Measurements from ENCODE around the gene EPHA6.

The EPHA6 gene

DNA sequence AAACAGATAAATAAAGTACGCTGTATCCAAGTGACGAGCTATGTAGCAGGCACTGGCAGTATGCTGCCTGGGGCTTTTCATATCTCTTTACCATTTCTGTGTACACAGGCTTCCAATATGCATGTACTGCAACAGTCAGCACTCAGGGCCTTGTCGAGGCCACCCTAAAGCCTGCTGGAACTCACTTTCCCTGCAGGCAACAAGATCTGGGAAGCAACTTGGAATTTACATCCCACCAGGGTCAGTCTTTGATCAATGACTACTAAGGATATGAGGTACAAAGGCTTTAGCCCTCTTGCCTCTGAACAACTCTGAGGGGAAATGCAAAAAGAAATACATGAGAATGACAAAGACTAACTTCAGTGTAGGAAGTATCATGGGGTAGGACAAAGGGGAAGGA, 848.4 kb downstream of the EPHA6 start:
- no peak for DNase-seq

DNA sequence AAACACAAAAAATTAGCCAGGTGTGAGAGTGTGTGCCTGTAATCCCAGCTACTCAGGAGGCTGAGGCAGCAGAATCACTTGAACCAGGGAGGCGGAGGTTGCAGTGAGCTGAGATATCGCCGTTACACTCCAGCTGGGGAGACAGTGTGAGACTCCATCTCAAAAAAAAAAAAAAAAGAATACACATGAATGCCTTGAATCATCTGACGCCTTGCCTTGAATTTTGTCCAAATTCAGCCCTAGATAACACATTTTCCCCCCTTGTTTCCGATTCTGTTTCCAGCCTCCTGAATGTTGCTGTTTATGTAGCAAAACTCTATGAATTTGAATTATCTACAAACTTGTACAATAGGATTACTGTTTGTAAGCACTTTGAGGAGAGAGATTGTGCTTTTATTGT, 851.5 kb downstream of the EPHA6 start:
- no peak for DNase-seq

DNA sequence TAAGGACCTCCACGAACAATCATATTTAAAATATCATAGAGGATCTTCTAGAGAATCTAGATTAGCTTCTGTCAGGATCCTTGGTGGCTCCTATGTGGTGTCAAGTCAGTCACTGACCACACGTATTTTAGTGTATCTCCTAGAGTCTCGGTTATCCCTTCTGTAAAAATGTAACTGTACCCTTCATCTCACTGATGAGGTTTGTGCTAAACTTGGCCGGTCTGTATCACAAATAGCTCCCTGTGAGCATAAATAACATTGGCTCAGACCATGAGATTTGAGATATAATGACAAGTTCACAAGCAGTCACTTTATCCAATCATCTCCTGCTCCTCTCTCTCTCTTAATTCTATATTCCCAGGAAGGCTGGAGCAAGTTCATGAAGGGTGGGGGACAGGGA, 856.6 kb downstream of the EPHA6 start:
- DNase-seq, result no peak

DNA sequence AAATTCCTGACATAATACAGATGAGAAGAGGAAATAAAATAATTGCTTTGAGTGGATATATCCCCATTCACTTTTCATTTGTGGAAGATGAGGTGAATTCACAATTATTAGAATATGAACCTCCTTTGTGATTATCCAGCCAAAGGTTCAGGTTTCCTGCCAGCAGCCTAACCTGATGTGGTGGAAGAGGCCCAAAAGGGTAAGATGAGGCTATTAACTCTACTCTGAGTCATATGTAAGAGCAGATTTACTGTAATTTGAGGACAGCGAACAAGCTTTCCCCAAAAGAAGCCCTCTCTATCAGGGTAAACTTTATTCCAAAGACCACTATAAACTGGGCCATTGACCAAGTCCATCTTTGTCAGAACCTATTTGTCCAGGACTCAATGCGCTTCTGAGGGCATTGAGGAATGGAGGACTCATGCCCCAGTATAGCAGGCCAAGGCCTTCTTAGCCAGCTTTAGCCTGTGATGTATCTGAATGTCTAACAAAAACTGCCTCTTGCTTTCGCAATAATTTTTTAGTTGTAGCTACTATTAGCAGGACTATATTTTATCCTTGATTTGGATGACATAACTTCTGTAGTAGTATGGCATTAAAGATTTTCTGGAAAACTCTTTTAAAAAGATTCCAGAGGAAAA, 859.1 kb downstream of the EPHA6 start:
- DNase-seq, result no peak

DNA sequence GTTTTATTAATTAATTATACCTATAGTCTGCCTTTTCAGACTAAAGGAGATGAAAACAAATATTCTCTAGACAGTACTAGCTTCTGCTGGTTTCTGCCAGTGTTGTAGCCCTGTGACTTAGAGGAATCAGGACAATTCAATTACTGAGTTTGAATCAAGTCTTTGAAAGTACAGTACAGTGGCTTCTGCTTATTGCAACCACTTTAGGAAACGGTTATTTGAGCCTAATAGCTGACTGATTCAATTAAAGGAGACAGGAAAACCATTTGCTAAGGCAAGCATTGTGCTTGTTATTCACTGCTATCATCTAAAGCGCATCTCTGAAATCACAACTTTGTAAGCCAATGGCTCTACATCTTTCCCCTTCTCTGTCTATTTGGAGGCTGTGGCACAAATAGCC, 860.1 kb downstream of the EPHA6 start:
- DNase-seq, result no peak

DNA sequence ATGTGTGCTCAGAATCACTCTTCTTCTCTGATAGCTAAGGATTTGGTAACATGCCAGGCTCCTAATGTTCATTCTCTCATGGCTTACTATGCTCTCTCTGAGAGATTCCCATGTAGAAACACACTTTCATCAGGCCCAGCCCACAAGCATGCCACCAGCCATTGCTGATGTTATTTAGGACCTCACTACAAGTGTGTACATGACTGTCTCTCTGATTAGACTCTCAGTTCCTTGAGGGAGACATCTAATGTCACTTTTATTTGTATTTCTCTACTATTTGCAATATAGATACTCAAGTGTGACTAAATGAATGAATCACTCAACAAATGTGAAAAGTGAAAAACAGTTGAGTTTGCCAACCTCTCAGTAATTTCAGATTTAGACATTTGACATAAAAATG, 865.8 kb downstream of the EPHA6 start:
- DNase-seq, result no peak

DNA sequence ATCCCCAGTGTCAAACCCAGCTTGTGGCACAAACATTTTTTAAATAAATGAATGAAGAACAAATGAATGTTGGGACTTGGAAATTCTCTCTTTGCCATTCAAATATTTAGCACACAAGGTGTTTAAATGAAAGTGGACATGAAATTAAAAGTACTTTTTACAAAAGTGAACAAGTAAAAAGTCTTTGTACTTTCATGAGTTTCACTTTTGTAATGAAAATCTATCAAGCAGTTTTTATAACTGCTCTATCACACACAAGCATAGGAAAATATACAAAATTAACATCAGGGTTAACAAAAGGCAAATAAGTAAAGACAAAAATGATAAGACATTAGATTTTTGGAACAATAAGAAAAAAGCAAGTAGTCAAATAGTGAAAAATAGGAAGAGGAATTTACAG, 866.3 kb downstream of the EPHA6 start:
- DNase-seq, result no peak

DNA sequence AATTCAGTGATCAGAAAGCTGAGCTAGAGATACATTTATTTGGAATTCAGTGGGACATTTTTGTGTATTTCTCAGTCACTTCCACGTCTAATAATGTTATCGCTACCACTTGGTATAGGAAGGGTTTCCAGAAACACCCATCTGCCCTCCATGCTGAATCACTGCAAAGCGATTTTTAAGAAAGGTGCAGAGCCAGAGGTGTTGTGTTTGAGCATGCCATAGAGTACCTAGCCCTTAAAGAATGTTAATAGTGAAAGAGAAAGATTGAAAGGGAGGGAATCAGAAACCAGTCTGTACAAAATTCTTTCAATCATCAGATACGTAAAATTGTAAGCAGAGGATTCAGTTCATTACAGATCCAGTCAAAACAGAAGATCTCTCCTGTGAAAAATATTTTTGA, 870.1 kb downstream of the EPHA6 start:
- no peak for DNase-seq

DNA sequence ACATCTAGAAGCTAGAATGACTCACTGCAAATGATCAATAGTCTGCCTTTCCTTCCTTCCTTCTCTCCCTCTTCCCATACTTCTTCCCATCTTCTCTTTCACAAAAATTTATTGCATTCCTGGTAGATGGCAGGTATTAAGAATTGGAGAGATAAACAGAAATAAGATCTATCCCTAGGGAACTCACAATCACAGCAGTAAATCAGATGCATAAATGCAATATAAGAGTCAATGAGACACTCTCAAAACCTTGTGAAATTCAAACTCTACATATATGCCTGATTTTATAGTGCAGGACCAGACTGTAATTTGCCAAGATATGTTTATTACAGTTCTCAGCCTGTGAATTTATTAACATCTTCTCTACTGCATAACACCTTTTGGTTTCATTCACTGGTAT, 871.9 kb downstream of the EPHA6 start:
- DNase-seq, result no peak

DNA sequence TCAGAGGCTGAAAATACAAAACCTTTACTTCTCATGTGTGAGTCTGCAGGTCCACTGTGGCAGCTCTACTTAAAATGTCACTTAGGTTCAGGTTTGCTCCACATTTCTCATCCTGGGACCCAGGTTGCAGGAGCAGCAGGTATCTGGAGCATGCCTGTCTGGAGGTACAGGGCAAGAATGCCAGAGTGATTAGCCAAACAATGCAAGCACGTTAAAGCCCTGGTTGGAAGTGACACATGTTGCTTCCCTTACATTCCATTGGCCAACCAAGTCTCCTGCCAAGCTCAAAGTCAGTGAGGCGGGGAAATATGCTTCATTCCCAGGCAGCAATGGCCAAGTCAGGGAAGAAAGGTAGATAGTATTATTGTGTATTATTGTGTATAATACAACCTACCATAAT, 873.3 kb downstream of the EPHA6 start:
- no peak for DNase-seq

DNA sequence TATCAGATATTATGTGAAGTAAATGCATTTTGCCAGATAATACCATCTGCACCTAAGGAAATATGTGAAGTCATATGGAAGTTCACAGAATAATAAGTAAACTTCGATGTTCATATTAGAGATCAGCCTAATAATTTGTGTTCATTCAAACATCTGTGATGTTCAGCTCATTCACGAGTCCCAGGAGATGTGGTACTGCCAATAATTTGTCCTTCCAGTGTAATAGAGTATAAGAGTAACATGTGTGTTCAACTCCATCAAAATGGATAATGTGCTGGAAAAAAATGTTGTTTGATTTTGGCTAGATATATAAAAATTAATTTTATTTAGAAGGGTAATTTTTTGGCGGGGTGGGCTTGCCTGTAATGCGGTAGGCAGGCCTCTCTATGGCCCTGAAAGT, 874.7 kb downstream of the EPHA6 start:
- no peak for DNase-seq

DNA sequence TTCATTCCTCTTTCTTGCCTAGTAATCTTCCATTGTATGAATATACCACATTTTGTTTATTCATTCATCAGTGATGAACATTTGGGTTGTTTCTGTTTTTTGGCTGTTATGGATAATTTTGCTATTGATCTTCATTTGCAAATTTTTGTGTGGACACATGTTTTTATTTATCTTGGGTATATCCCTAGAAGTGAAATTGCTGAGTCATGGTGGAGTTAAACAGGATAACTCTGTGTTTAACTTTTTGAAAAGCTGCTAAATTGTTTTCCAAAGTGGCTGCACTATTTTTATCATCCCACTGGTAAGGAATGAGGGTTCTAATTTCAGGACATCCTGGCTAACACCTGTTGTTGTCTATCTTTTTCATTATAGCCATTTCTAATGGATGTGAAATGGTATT, 875.6 kb downstream of the EPHA6 start:
- no peak for DNase-seq

DNA sequence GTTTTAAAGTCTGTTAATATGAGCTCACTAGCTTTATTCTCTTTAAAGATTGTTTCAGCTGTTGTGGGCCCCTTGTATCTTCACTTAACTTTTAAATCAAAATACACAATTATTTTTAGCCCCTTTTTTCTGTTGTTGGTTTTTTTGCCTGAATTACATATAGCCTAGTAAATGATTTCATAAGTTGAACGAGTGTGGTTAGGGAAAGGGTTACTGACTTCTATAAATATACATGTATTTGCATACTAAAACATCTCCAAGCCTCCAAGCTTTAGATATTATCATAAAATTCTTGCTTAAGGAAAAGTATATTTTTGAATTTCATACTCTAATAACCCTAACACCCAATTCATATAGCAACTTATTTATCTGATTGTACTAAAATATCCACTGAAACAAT, 877.0 kb downstream of the EPHA6 start:
- no peak for DNase-seq

DNA sequence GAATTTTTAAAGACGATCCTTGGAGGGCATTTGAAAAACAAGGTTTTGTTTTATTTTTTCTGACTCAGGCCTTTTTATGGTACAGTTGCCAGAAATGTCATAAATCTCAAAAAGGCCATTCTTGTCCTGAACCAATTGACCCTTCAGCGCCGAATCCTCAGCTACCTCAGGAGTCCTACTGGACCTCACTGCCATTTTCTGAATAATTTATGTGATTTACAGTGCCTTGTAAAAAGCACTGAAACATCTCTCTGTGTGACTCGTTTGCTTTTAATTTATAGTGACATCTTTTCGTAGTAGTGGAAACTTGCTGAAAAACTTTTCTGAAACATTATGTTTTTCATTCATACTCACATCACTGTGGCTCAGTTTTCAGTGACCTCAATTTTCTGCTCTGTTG, 878.0 kb downstream of the EPHA6 start:
- DNase-seq, result no peak

DNA sequence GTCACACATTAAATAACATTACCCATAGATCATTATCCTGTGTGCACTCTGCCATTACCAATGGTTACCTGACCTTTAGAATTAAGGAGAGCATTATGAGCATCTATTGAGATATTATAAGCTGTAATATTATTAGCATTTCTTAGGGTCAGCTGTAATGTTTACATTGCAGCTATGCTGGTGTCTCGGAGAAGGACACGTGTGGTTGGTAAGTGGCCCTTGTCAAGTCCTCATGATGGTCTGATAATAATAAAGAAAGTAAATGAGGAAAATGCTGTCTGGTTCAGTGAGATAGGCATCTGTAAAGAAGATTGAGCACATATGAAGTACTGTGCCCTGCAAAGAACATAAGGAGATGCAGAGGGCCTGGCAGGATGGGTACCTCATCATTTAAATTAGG, 878.4 kb downstream of the EPHA6 start:
- DNase-seq, result no peak

DNA sequence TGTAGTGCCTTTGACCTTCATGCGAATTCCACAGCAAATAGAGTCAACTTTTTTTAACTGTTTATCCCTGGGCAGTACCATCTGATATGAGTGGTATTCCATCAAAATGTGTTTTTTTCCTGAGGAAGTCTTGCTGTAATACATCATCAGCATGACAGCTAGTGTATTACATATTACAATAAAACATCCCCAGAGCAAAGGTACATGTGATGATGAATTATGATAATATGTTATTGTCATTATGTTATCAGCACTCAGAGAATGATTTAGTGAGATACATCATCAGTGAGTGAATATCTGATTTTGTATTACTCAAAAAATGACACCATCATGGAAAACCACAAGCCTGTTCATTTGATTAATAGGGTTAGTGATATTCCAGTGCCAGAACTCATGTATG, 880.5 kb downstream of the EPHA6 start:
- DNase-seq, result no peak

DNA sequence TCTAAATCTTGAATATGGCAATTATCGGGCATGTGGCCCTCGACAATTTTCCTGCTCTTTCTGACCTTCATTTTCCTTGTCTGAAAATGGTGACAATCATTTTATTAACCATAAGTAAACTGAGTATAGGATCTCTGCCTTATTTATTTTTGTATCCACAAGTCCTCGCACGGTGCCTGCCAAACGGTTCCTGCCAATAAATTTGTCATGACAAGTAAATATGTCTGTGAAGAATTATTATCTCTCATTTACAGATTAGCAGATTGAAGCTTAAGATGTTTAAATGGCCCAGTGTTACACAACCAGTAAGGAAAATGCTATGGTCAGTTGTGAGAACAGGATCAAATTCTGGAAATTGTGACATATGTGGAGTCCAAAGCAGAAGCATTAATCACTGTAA, 884.3 kb downstream of the EPHA6 start:
- no peak for DNase-seq

DNA sequence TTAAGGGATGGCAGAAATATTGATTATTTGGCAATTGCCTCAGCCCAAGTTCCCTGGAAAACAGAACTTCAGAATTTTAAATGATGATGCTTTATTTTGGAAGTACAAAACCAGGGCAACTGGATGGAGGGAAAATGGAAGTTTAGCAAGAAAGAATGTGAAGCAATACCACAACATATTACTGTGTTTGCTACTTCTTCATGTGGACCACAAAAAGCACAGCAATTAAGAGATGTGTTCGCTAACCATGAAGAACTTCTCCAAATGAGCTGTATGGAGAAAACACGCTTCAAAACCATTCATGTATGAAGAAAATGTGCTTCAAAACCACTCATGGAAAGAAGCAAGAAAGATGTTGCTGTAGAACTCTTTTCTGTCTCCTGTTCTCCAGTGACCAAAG, 885.5 kb downstream of the EPHA6 start:
- no peak for DNase-seq

DNA sequence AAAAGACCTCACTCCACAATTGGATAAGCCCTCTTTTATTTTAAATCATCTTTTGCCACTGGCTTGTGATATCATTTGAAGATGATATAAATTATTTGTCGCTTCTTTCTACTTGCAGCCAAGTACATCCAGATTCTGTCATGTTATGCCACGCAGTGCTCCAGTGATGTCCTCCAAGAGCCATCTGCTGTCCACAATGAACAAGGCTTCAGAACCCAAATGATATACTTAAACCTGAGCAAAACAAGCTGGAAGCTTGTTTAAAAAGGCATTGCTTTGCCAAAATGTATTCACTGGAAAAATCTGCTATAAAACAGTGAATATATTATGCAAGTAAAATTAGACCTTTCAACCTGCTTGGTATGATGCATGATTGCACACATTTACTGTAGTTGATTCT, 891.4 kb downstream of the EPHA6 start:
- DNase-seq, result no peak

DNA sequence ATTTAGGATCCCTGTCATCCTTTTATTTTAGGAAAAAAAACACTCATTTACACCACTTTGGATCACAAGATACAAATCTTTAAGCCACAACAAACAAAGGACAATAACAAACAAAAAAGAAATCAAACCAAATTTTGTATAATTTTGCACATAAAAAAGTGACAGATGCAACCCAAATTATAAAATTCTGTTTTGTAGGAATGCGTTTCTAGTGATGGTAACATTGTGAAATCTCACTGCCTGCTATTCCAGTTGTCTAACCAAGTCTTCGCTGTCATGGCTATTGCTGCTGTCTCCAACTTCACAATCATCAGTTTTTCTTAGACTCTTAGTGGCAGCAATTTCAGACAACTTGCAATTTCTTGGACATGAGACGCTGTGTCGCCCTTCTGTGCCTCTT, 891.8 kb downstream of the EPHA6 start:
- DNase-seq, result no peak

DNA sequence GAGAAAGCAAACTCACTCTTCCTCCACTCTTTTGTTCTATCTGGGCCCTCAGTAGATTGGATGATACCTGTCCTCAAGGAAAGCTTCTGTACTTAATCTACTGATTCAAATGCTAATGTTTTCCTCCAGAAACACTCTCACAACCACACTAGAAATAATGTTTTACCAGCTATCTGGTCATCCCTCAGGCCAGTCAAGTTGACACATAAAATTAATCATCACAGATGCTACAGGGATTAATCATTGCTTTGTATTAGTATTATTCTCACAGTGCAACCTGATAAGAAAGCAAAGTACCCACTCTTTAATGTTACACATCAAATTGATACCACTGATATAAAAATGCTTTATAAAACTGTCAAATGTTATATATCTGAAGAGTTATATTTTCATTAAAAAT, 897.3 kb downstream of the EPHA6 start:
- DNase-seq, result no peak

DNA sequence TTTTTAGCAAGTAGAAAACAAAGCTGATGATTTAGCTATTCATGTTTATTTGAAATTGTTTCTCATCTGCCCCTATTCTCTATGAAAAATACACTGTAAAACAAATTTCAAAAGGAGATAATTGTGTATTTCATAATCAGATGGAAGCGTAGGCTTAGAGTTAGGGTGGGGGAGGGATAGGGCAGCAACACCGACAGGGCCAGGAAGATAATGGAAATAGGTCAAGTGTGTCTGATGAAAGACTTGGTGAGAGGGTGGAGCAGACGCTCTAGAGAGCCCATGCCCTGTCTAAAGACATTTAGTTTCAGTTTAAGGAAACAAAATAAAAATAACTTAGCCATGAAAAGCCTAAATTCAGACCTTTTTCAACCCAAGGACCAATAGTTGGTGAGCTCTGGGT, 898.5 kb downstream of the EPHA6 start:
- DNase-seq, result no peak

DNA sequence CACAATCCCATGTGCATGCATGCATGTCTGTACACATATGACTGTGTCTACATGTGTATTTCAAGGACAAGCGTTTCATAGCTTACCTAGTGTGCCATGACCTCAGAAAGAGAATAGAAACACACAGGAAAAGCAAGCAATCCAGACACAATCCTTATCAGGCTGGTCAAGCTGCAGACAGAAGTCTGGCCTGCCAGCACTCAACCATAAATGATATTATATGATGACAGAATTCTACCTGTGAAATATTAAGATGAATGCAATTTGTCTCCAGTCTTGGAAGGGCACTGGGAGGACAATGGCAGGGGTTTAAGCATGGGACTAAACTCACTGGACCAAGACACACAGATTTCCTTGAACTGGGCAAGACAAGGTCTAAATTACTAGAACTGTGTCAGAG, 899.2 kb downstream of the EPHA6 start:
- DNase-seq, result no peak

DNA sequence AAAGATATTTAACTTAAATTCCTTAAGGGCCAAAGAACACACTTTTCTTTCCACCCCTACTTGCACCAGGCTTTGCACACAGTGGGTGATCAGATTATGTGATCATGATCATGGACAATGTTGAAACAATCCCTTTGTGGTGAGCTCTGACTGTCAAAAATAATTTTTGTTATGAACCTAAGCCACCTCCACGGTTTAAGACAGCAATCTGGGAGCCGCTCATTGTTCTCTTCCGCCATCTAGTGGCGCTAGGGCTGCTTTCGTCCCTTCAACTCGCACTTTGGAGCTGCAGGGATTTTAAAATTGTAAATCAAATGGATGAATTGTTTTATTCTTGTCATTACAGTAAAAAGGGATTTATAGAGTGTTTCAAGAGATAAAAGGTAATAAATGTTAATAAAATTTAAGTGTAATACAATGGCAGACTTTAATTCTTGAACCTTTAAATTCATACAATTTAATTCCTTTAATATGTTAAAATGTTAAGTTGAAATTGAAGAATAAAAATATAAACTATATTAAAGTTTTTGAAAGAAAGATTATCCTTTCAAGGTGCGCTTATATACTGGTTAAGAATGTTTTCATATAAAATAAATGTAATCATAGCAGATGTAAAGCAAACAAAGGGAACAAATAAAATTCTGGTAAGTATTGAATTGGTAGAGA, 904.9 kb downstream of the EPHA6 start:
- DNase-seq, result peak; percentile 64

DNA sequence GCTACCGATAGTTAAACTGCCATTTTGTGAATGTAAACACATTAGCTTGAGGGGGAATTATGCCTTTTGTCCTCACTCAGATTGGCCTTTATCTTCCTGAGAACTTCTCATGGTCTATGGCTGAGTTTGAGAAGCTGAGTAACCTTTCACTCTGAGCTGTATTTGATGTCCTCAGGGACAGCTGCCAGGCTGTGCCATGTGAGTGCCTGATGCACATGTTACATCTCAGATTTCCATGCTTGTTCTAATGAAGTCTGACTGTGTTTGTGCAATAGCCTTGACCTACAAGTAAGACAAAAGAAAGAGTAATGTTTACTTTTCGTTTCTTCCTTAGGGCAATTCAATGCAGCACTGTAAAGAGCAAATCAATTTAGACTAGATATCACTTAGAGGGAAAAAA, 906.0 kb downstream of the EPHA6 start:
- no peak for DNase-seq
